GM12878 (cell line): ENCODE data around the gene ELAPOR1. TPM values are rescaled to one million over a fixed set of nuclear protein-coding genes. Genes with fewer than 3 reads are reported as not detected.

Experiments
- ATAC-seq: fragments of 200-7000 bp; cut with Tn5 transposase; 3 replicates; pipeline ENCODE4 v1.9.1; 2020; ENCODE audit warnings: mild to moderate bottlenecking, moderate library complexity
- BruUV-seq: library from RNA; stranded (reverse); fragments of 400-500 nt; replicated peaks from 2 replicates; lab custom pipeline; 2021; lab: Mats Ljungman, UMichigan
- CTCF ChIA-PET: fragments of 300-600 bp; sonication (Branson Sonifier 250); formaldehyde crosslinking; extraction: SDS; loops from one replicate; lab custom pipeline; 2021; ENCODE audit warnings: inconsistent platforms; lab: Yijun Ruan, JAX
- POLR2A ChIA-PET: fragments of 350-600 bp; formaldehyde crosslinking; extraction: SDS; loops from one replicate; lab custom pipeline; 2021; ENCODE audit warnings: inconsistent platforms; lab: Charles Lee
- RAD21 ChIA-PET: fragments of 300-600 bp; sonication (Branson Sonifier 250); formaldehyde crosslinking; loops from one replicate; lab custom pipeline; 2023; ENCODE audit warnings: antibody characterized with exemption; ENCODE audit not compliant: unreplicated experiment; lab: Charles Lee
- SMC1A ChIA-PET: fragments of 300-600 bp; sonication (Branson Sonifier 250); formaldehyde crosslinking; loops from one replicate; lab custom pipeline; 2023; ENCODE audit not compliant: unreplicated experiment, uncharacterized antibody; lab: Charles Lee
- DNase-seq: peaks from one replicate; pipeline ENCODE4 v3.0.0-alpha.2; 2011; ENCODE audit warnings: low read depth, low spot score
- FAIRE-seq: peaks from 3 replicates; lab custom pipeline; 2011; peaks lifted over from hg19 to GRCh38; lab: Jason Lieb, UNC
- H2AFZ ChIP-seq: 2 replicates; pipeline ENCODE4 v1.6.0; 2011; ENCODE audit warnings: low read depth, low read length, control low read depth; ENCODE audit not compliant: control insufficient read depth
- H3K27ac ChIP-seq: 2 replicates; pipeline ENCODE4 v1.5.1; 2011; ENCODE audit warnings: control low read depth; ENCODE audit not compliant: control insufficient read depth, insufficient read depth
- H3K27me3 ChIP-seq, 2 experiments: replicated peaks in 1 of 2; 2 replicates each; pipeline versions ENCODE4 v1.6.0 to v1.6.1; 2011; ENCODE audit warnings: low read length in 1 of 2; ENCODE audit not compliant: control insufficient read depth in 2 of 2, insufficient read depth in 2 of 2
- H3K36me3 ChIP-seq, 2 experiments: 2 replicates each; pipeline ENCODE4 v1.5.1; 2011; ENCODE audit warnings: low read length in 1 of 2; ENCODE audit not compliant: control insufficient read depth in 2 of 2, insufficient read depth in 2 of 2
- H3K4me1 ChIP-seq: 2 replicates; pipeline ENCODE4 v1.6.1; 2011; ENCODE audit warnings: mild to moderate bottlenecking, low read length, moderate library complexity, mixed read lengths; ENCODE audit not compliant: control insufficient read depth, insufficient read depth
- H3K4me2 ChIP-seq: 2 replicates; pipeline ENCODE4 v1.6.0; 2011; ENCODE audit warnings: control low read depth; ENCODE audit not compliant: control insufficient read depth, insufficient read depth
- H3K4me3 ChIP-seq: fragments of 200-600 bp; sonication (generic); 2 replicates; pipeline ENCODE4 v1.5.1; 2016
- H3K79me2 ChIP-seq: 2 replicates; pipeline ENCODE4 v1.6.0; 2011; ENCODE audit warnings: low read length; ENCODE audit not compliant: control insufficient read depth, insufficient read depth
- H3K9ac ChIP-seq: 2 replicates; pipeline ENCODE4 v1.8.0; 2011; ENCODE audit warnings: low read length, control low read depth, mixed read lengths; ENCODE audit not compliant: control insufficient read depth, insufficient read depth
- H3K9me3 ChIP-seq: replicated peaks from 3 replicates; pipeline ENCODE4 v1.5.1; 2011; ENCODE audit warnings: mild to moderate bottlenecking, low read length; ENCODE audit not compliant: control insufficient read depth, insufficient read depth
- H4K20me1 ChIP-seq: 2 replicates; pipeline ENCODE4 v1.6.0; 2011; ENCODE audit not compliant: control insufficient read depth, insufficient read depth
- ATF7 ChIP-seq: fragments of 450-650 bp; IDR thresholded peaks from 2 replicates; pipeline ENCODE4 v1.6.1; 2016; ENCODE audit warnings: low read depth, mild to moderate bottlenecking
- BMI1 ChIP-seq: fragments of 450-650 bp; IDR thresholded peaks from 2 replicates; pipeline ENCODE4 v1.6.1; 2016; ENCODE audit warnings: mild to moderate bottlenecking, moderate library complexity, borderline replicate concordance
- SMC3 ChIP-seq: IDR thresholded peaks from 2 replicates; pipeline ENCODE4 v1.6.1; 2011; ENCODE audit warnings: low read length, improper control_type of control experiment, borderline replicate concordance
- SPI1 ChIP-seq: IDR thresholded peaks from 2 replicates; pipeline ENCODE4 v1.6.1; 2011; ENCODE audit warnings: low read depth, mild to moderate bottlenecking, low read length, moderate library complexity, borderline replicate concordance; ENCODE audit not compliant: insufficient read depth
- ZNF207 ChIP-seq: fragments of 450-650 bp; IDR thresholded peaks from 2 replicates; pipeline ENCODE4 v1.6.1; 2014; ENCODE audit warnings: antibody characterized with exemption, mild to moderate bottlenecking, borderline replicate concordance
- WGBS: methylation state at CpG from one replicate; pipeline ENCODE4 v1.1.6; 2016; ENCODE audit warnings: low lambda C conversion rate; ENCODE audit not compliant: insufficient replicate concordance, insufficient coverage; ENCODE audit errors: missing lambda C conversion rate; 5-methylcytosine and 5-hydroxymethylcytosine counted together
- in situ Hi-C: fragments of 300-500 bp; cut with MboI; formaldehyde crosslinking; loops from 9 replicates; pipeline ENCODE4 v1.14.3; 2018; ENCODE audit warnings: mixed read lengths
- intact Hi-C: fragments of 100-400 bp; cut with micrococcal nuclease; formaldehyde crosslinking; loops from one replicate; pipeline ENCODE4 v1.14.2; 2022; ENCODE audit not compliant: unreplicated experiment
- polyA plus RNA-seq, 11 experiments: library from polyadenylated mRNA; depleted of rRNA in 4 of 11; unstranded in 6 of 11; stranded (reverse) in 5 of 11; fragments of >200 nt; fragmentation: Nextera tagmentation in 4 of 11; fragmentation: Illumina TruSeq in 1 of 11; extraction: Ambion mirVana in 4 of 11; extraction: Trizol in 1 of 11; gene quantifications; 1 replicate in 1 of 11; 2 replicates in 10 of 11; pipeline versions ENCODE4 v1.2.1 to v1.2.3, GENCODE V29; 2011 to 2016; ENCODE audit warnings: inconsistent platforms in 2 of 11, missing spikeins in 2 of 11, low read depth in 1 of 11
- total RNA-seq, 4 experiments: library from RNA; depleted of rRNA in 3 of 4; stranded (reverse); fragments of >200 nt in 3 of 4; fragmentation: Illumina TruSeq in 1 of 4; extraction: Trizol in 1 of 4; gene quantifications; 2 replicates each; pipeline versions ENCODE4 v1.2.1 to v1.2.3, GENCODE V29; 2013 to 2021

Gene ELAPOR1
- total and polyA plus RNA-seq, 10 of the 15 experiments (the other 5 are each of a cell fraction or from before 2014, with no cell fraction given): 0.04 to 2.1 (median 0.19) TPM; not detected in 2

- RAD21 ChIA-PET: no interaction called here
- in situ Hi-C loops: no loop called here
- no peak overlapping the region for H3K4me2 ChIP-seq
- TF ChIP-seq SPI1: 0 out of 2 replicates have a peak, but pooled peaks have one; percentile 13
- no peak for TF ChIP-seq SMC3
- TF ChIP-seq, all 136 proteins: peak for 1
- DNase-seq: no peak
- peaks cover 8% of the 10 kb centered on the region for H3K79me2 ChIP-seq
- intact Hi-C loops: no loop called here
- ATAC-seq: no peak
- no TSS peak for BruUV-seq
- no peak for FAIRE-seq
- H2AFZ ChIP-seq: no peak overlapping the region
- ChIA-PET POLR2A (no interaction called here), SMC1A (no interaction called here), CTCF (no interaction called here)
- no peaks in the 10 kb centered on the region for H3K27me3 ChIP-seq
- H3K27ac ChIP-seq: no peak overlapping the region
- no peaks in the 10 kb centered on the region for H3K9me3 ChIP-seq
- H3K9ac ChIP-seq: no peak overlapping the region
- H3K4me1 ChIP-seq: 0 out of 2 replicates have a peak, but pooled peaks cover 3% of the 10 kb centered on the region
- H4K20me1 ChIP-seq: no peaks in the 10 kb centered on the region
- H3K4me3 ChIP-seq: no peak overlapping the region
- no peaks in the 10 kb centered on the region for H3K36me3 ChIP-seq
- 69% methylated on average over 4 of the region's 4 CpGs for WGBS
These were observed 8.0 kb upstream of the ELAPOR1 start for GRCh38 chr1:109105881-109106280.

DNA sequence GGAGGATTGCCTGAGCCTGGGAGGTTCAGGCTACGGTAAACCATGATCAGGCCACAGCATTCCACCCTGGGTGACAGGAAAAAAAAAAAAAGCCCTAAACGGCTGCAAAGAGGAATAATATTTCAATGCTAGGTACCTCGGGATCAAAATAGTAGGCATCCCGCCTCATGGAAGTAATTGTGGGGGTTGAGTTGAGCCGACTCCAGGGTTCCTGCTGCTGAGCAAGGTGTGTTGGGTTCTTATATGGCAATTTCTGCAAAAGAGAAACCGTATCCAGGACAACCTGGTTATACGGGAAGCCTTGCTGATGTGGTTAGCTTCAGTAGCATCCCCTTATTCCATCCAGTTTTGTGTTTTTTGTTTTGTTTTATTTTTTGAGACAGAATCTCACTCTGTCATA is 6.1 kb upstream of the ELAPOR1 start:
- peaks cover 7% of the 10 kb centered on the region for H3K4me1 ChIP-seq
- ChIA-PET SMC1A (interaction anchor here (1.0 to 1.2 kb wide), 2 partner anchors 30 to 84 kb away, joined by 3 read pairs; no protein-coding TSS in a partner anchor), RAD21 (no interaction called here), POLR2A (no interaction called here), CTCF (interaction anchor here (1.6 to 8.3 kb wide), 2 partner anchors 8 to 11 kb away, joined by 3 to 57 read pairs; no protein-coding TSS in a partner anchor)
- no peak overlapping the region for H2AFZ ChIP-seq
- H3K9ac ChIP-seq: no peak overlapping the region
- no TSS peak for BruUV-seq
- no peak overlapping the region for H3K4me2 ChIP-seq
- WGBS: 53% methylated on average over 7 of the region's 7 CpGs
- H3K4me3 ChIP-seq: no peak overlapping the region
- no peak overlapping the region for H3K27ac ChIP-seq
- no peaks in the 10 kb centered on the region for H3K27me3 ChIP-seq
- no peak for ATAC-seq
- no peaks in the 10 kb centered on the region for H4K20me1 ChIP-seq
- no peaks in the 10 kb centered on the region for H3K9me3 ChIP-seq
- H3K79me2 ChIP-seq: no peaks in the 10 kb centered on the region
- intact Hi-C loops: no loop called here
- TF ChIP-seq ZNF207: no peak
- TF ChIP-seq ATF7: no peak
- no peak for TF ChIP-seq SPI1
- TF ChIP-seq BMI1: no peak
- FAIRE-seq: no peak
- in situ Hi-C loops: no loop called here
- no peak for DNase-seq
- no peaks in the 10 kb centered on the region for H3K36me3 ChIP-seq
